Activated CD8-positive, alpha-beta memory T cell treated with anti-CD3 and anti-CD28 coated beads for 36 hours (primary cell): ENCODE measurements around the gene PPP1R13B. TPM values are rescaled to one million over a fixed set of nuclear protein-coding genes. Genes with fewer than 3 reads are reported as not detected.

Experiments used
- CTCF ChIA-PET: fragments of 350-600 bp; sonication (Branson Sonifier 250); formaldehyde crosslinking; loops from one replicate; lab custom pipeline; 2021; ENCODE audit warnings: antibody characterized with exemption; lab: Charles Lee
- POLR2A ChIA-PET: fragments of 350-600 bp; sonication (Branson Sonifier 250); formaldehyde crosslinking; loops from one replicate; lab custom pipeline; 2021; ENCODE audit warnings: antibody characterized with exemption; lab: Charles Lee
- total RNA-seq, 2 experiments: library from RNA; stranded (reverse); gene quantifications; one replicate each; pipeline ENCODE4 v1.2.3, GENCODE V29; 2021

The PPP1R13B gene
- total RNA-seq, 2 experiments from 2014 or later = 12.4 to 12.7 TPM

GRCh38 chr14:103739793-103740501 is 107.4 kb downstream of the PPP1R13B start:
- POLR2A ChIA-PET = no interaction called here
- CTCF ChIA-PET = interaction anchor here (1.2 kb wide), 1 partner anchor 12 kb away, joined by 3 read pairs; no protein-coding TSS in a partner anchor

- ChIA-PET POLR2A (no interaction called here), CTCF (no interaction called here)
These were observed 107.9 kb downstream of the PPP1R13B start for GRCh38 chr14:103739466-103739792.

- ChIA-PET POLR2A (no interaction called here), CTCF (no interaction called here)
These were observed 108.5 kb downstream of the PPP1R13B start for GRCh38 chr14:103738701-103739451.

GRCh38 chr14:103738166-103738565 is 109.2 kb downstream of the PPP1R13B start:
- ChIA-PET CTCF (no interaction called here), POLR2A (no interaction called here)

- CTCF ChIA-PET = no interaction called here
- POLR2A ChIA-PET = no interaction called here
These were observed 109.8 kb downstream of the PPP1R13B start for GRCh38 chr14:103737432-103738045.

- POLR2A ChIA-PET = no interaction called here
- CTCF ChIA-PET = no interaction called here
These were observed 110.6 kb downstream of the PPP1R13B start for GRCh38 chr14:103736546-103737431.

GRCh38 chr14:103735815-103736545 is 111.4 kb downstream of the PPP1R13B start:
- POLR2A ChIA-PET = no interaction called here
- CTCF ChIA-PET = no interaction called here

- ChIA-PET CTCF (no interaction called here), POLR2A (no interaction called here)
These were observed 111.9 kb downstream of the PPP1R13B start for GRCh38 chr14:103735439-103735814.

GRCh38 chr14:103735022-103735421 is 112.4 kb downstream of the PPP1R13B start:
- CTCF ChIA-PET = no interaction called here
- POLR2A ChIA-PET = no interaction called here

- ChIA-PET CTCF (interaction anchor here (0.6 kb wide), 2 partner anchors 109 to 130 kb away, joined by 3 read pairs; no protein-coding TSS in a partner anchor), POLR2A (interaction anchor here (0.6 kb wide), 1 partner anchor 31 kb away, joined by 5 read pairs; no protein-coding TSS in a partner anchor)
These were observed 113.1 kb downstream of the PPP1R13B start for GRCh38 chr14:103734081-103734888.

- ChIA-PET CTCF (interaction anchor here (0.6 kb wide), 1 partner anchor 108 kb away, joined by 3 read pairs; no protein-coding TSS in a partner anchor), POLR2A (no interaction called here)
These were observed 113.7 kb downstream of the PPP1R13B start for GRCh38 chr14:103733651-103734050.

GRCh38 chr14:103732868-103733620 is 114.3 kb downstream of the PPP1R13B start:
- CTCF ChIA-PET = no interaction called here
- POLR2A ChIA-PET = no interaction called here

GRCh38 chr14:103731916-103732867 is 115.2 kb downstream of the PPP1R13B start:
- POLR2A ChIA-PET = no interaction called here

GRCh38 chr14:103731481-103731880 is 115.9 kb downstream of the PPP1R13B start:
- ChIA-PET POLR2A (no interaction called here), CTCF (no interaction called here)

More at GRCh38 chr14:103731916-103732867, 115.2 kb downstream of the PPP1R13B start:
- CTCF ChIA-PET = no interaction called here

- CTCF ChIA-PET = no interaction called here
- POLR2A ChIA-PET = no interaction called here
These were observed 116.8 kb downstream of the PPP1R13B start for GRCh38 chr14:103730490-103731035.
